ENCODE measurements around the gene ANP32A.
"Not testable (repeated sequence)": the region's sequence is repeated elsewhere in the genome, so short reads cannot be mapped to it uniquely, and the experiment has no call there.

Gene ANP32A

GRCh38 chr15:68765602-68766368 is 54.9 kb downstream of the ANP32A start:
- no peak for TF ChIP-seq CTCF (IDR thresholded peaks at IDR 0.05; ENCODE audit: insufficient read depth, missing control alignments)
- no peak for FAIRE-seq
- no peak for DNase-seq (ENCODE audit: insufficient read length, low spot score)

GRCh38 chr15:68764090-68764489 is 56.6 kb downstream of the ANP32A start:
- DNase-seq (ENCODE audit: insufficient read length, low spot score) (no peak), FAIRE-seq (no peak)
- no peak for TF ChIP-seq CTCF (IDR thresholded peaks at IDR 0.05; ENCODE audit: insufficient read depth, missing control alignments)

- no peak for TF ChIP-seq CTCF (IDR thresholded peaks at IDR 0.05; ENCODE audit: insufficient read depth, missing control alignments)
- DNase-seq (ENCODE audit: insufficient read length, low spot score), result no peak
- FAIRE-seq, result no peak
Measured at GRCh38 chr15:68763063-68763462, 57.6 kb downstream of the ANP32A start.

GRCh38 chr15:68759982-68760579 is 60.6 kb downstream of the ANP32A start:
- not testable (repeated sequence) for DNase-seq (ENCODE audit: insufficient read length, low spot score); FAIRE-seq

- no peak for TF ChIP-seq CTCF (IDR thresholded peaks at IDR 0.05; ENCODE audit: insufficient read depth, missing control alignments)
- FAIRE-seq (no peak), DNase-seq (ENCODE audit: insufficient read length, low spot score) (no peak)
Measured at GRCh38 chr15:68755731-68756130, 65.0 kb downstream of the ANP32A start.

GRCh38 chr15:68751622-68752021 is 69.1 kb downstream of the ANP32A start:
- no peak for FAIRE-seq

GRCh38 chr15:68749793-68750192 is 70.9 kb downstream of the ANP32A start:
- DNase-seq (ENCODE audit: insufficient read length, low spot score), result no peak
- no peak for FAIRE-seq
- TF ChIP-seq CTCF (IDR thresholded peaks at IDR 0.05; ENCODE audit: insufficient read depth, missing control alignments), result no peak

More at GRCh38 chr15:68751622-68752021, 69.1 kb downstream of the ANP32A start:
- no peak for DNase-seq (ENCODE audit: insufficient read length, low spot score)
- TF ChIP-seq CTCF (IDR thresholded peaks at IDR 0.05; ENCODE audit: insufficient read depth, missing control alignments), result no peak

Measured in D721Med (cell line).